B cell (primary cell): ENCODE measurements around the gene NKX2-3. TPM values are rescaled to one million over a fixed set of nuclear protein-coding genes. Genes with fewer than 3 reads are reported as not detected.

Experiments
- ATAC-seq: fragments of 200-7000 bp; cut with Tn5 transposase; one replicate; pipeline ENCODE4 v1.10.0; 2021; ENCODE audit warnings: low read depth, mild to moderate bottlenecking, moderate number of reproducible peaks, moderate library complexity
- CTCF ChIA-PET: fragments of 350-600 bp; sonication (Branson Sonifier 250); formaldehyde crosslinking; loops from one replicate; lab custom pipeline; 2021; ENCODE audit warnings: antibody characterized with exemption, inconsistent platforms; lab: Charles Lee
- POLR2A ChIA-PET: fragments of 350-600 bp; sonication (Branson Sonifier 250); formaldehyde crosslinking; loops from one replicate; lab custom pipeline; 2021; ENCODE audit warnings: antibody characterized with exemption; lab: Charles Lee
- DNase-seq: peaks from one replicate; pipeline ENCODE4 v3.0.0; 2013
- H2AFZ ChIP-seq: 2 replicates; pipeline ENCODE4 v1.6.1; 2012; ENCODE audit warnings: mild to moderate bottlenecking, low read depth, low read length; ENCODE audit not compliant: insufficient read depth, poor library complexity, severe bottlenecking
- H3K27ac ChIP-seq, 2 donors: 1 replicate in 1 of 2; 2 replicates in 1 of 2; pipeline ENCODE4 v1.5.1; 2012 to 2013; ENCODE audit warnings: low read length in 2 of 2, mild to moderate bottlenecking in 2 of 2, moderate library complexity in 1 of 2
- H3K27me3 ChIP-seq, 4 experiments: fragments of 200-600 bp in 1 of 4; sonication (generic) in 1 of 4; replicated peaks in 1 of 4; 1 replicate in 2 of 4; 2 replicates in 2 of 4; pipeline versions ENCODE4 v1.6.1 to v1.7.0; 2013 to 2016; ENCODE audit warnings: low read length in 3 of 4, mild to moderate bottlenecking in 2 of 4, mixed read lengths in 1 of 4, moderate library complexity in 1 of 4; ENCODE audit not compliant: insufficient read depth in 4 of 4, control insufficient read depth in 3 of 4; ENCODE audit errors: control extremely low read depth in 1 of 4
- H3K36me3 ChIP-seq, 2 experiments: replicated peaks in 1 of 2; 1 replicate in 1 of 2; 2 replicates in 1 of 2; pipeline versions ENCODE4 v1.6.1 to v1.7.1; 2013; ENCODE audit warnings: low read length in 1 of 2; ENCODE audit not compliant: insufficient read depth in 2 of 2, control insufficient read depth in 1 of 2; ENCODE audit errors: control extremely low read depth in 1 of 2, extremely low read depth in 1 of 2
- H3K4me1 ChIP-seq, 2 donors: fragments of 200-600 bp in 1 of 2; sonication (generic) in 1 of 2; 1 replicate in 1 of 2; 2 replicates in 1 of 2; pipeline versions ENCODE4 v1.5.1 to v1.6.1; 2013 to 2017; ENCODE audit warnings: low read length in 2 of 2; ENCODE audit not compliant: control insufficient read depth in 2 of 2, insufficient read depth in 2 of 2
- H3K4me2 ChIP-seq: replicated peaks from 2 replicates; pipeline ENCODE3; 2012; ENCODE audit warnings: mild to moderate bottlenecking, low read depth, low read length; ENCODE audit not compliant: poor library complexity, severe bottlenecking
- H3K4me3 ChIP-seq, 5 experiments: fragments of 200-600 bp in 1 of 5; sonication (generic) in 1 of 5; 1 replicate in 3 of 5; 2 replicates in 2 of 5; pipeline versions ENCODE4 v1.5.1 to v1.7.0; 2011 to 2016; ENCODE audit warnings: low read length in 4 of 5, mild to moderate bottlenecking in 4 of 5, low read depth in 2 of 5, control low read depth in 1 of 5, moderate library complexity in 1 of 5; ENCODE audit not compliant: insufficient read depth in 1 of 5; ENCODE audit errors: control extremely low read depth in 1 of 5, extremely low read depth in 1 of 5
- H3K79me2 ChIP-seq: fragments of 200-600 bp; sonication (generic); one replicate; pipeline ENCODE4 v1.6.0; 2016; ENCODE audit warnings: low read length; ENCODE audit not compliant: control insufficient read depth, insufficient read depth
- H3K9ac ChIP-seq: fragments of 200-600 bp; sonication (generic); 2 replicates; pipeline ENCODE4 v1.6.1; 2017; ENCODE audit warnings: mild to moderate bottlenecking, low read length, moderate library complexity
- H3K9me3 ChIP-seq, 3 donors: one replicate each; pipeline versions ENCODE4 v1.6.1 to v1.7.1; 2013; ENCODE audit warnings: low read length in 2 of 3; ENCODE audit not compliant: control insufficient read depth in 2 of 3, insufficient read depth in 1 of 3; ENCODE audit errors: control extremely low read depth in 1 of 3
- H4K20me1 ChIP-seq: 2 replicates; pipeline ENCODE4 v1.6.0; 2012; ENCODE audit warnings: mild to moderate bottlenecking, low read length; ENCODE audit not compliant: insufficient read depth, control insufficient read depth, poor library complexity, severe bottlenecking
- H3K27ac Mint-ChIP-seq: one replicate; pipeline ENCODE4 v1.8.0; 2021; ENCODE audit warnings: mixed read lengths
- H3K27me3 Mint-ChIP-seq: one replicate; pipeline ENCODE4 v1.8.0; 2021; ENCODE audit warnings: mixed read lengths
- H3K4me1 Mint-ChIP-seq: one replicate; pipeline ENCODE4 v1.8.0; 2021; ENCODE audit warnings: mixed read lengths
- H3K4me3 Mint-ChIP-seq: one replicate; pipeline ENCODE4 v1.8.0; 2021; ENCODE audit warnings: mixed read lengths
- H3K9me3 Mint-ChIP-seq: one replicate; pipeline ENCODE4 v1.8.0; 2022; ENCODE audit warnings: mixed read lengths; ENCODE audit not compliant: insufficient read depth
- CTCF ChIP-seq: fragments of 200-600 bp; IDR thresholded peaks from one replicate; pipeline ENCODE4 v1.8.0; 2022; ENCODE audit warnings: antibody characterized with exemption, mild to moderate bottlenecking
- EZH2 ChIP-seq: IDR thresholded peaks from 2 replicates; pipeline ENCODE4 v1.6.1; 2012; ENCODE audit warnings: borderline replicate concordance, low read depth, mild to moderate bottlenecking, moderate library complexity, low read length; ENCODE audit not compliant: insufficient read depth, poor library complexity, severe bottlenecking
- WGBS: methylation state at CpG from one replicate; pipeline ENCODE4 v1.1.5; 2013; ENCODE audit warnings: missing lambda C conversion rate; ENCODE audit not compliant: insufficient coverage; 5-methylcytosine and 5-hydroxymethylcytosine counted together
- intact Hi-C: fragments of 100-400 bp; cut with micrococcal nuclease; formaldehyde crosslinking; loops from one replicate; pipeline ENCODE4 v1.10.0; 2022
- polyA plus RNA-seq: library from polyadenylated mRNA; depleted of rRNA; stranded (reverse); fragments of >200 nt; gene quantifications from 2 replicates; pipeline ENCODE4 v1.2.3, GENCODE V29; 2012
- total RNA-seq, 2 donors: library from RNA; stranded (reverse); fragments of 120-200 nt in 1 of 2; gene quantifications; 1 replicate in 1 of 2; 2 replicates in 1 of 2; pipeline versions ENCODE4 v1.2.3 to v1.2.4, GENCODE V29; 2013 to 2022

NKX2-3 gene
- total and polyA plus RNA-seq, 2 donors (not counting 1 experiment from before 2014, with no cell fraction given) = not detected

- Histone ChIP-seq H3K9ac (no peak overlapping the region), H3K36me3 (no peaks in the 10 kb centered on the region), H3K4me2 (no peak overlapping the region), H3K4me1 (peaks cover 13 to 25% of the 10 kb centered on the region in 2 donors), H3K27ac (no peak overlapping the region), H3K9me3 (no peaks in the 10 kb centered on the region), H3K79me2 (no peaks in the 10 kb centered on the region), H4K20me1 (no peaks in the 10 kb centered on the region), H2AFZ (no peak overlapping the region), H3K27me3 (peaks cover 0 to 3% (median 0%) of the 10 kb centered on the region in 4 experiments), H3K4me3 (no peak overlapping the region)
- POLR2A ChIA-PET = interaction anchor here (0.7 kb wide), 1 partner anchor 48 kb away, joined by 4 read pairs; no protein-coding TSS in a partner anchor
- no peak for DNase-seq
- CTCF ChIA-PET = interaction anchor here (0.7 to 12.0 kb wide), 4 partner anchors 23 to 128 kb away, joined by 3 to 353 read pairs (median 5); partner anchors contain the start of gene SLC25A28
- Mint-ChIP-seq H3K27me3 (no peaks in the 10 kb centered on the region), H3K9me3 (no peaks in the 10 kb centered on the region), H3K4me3 (no peak overlapping the region), H3K4me1 (peaks cover 29% of the 10 kb centered on the region), H3K27ac (no peak overlapping the region)
- ATAC-seq = no peak
- no CpG with 5 or more reads among the region's 3 CpGs for WGBS
- intact Hi-C loops = no loop called here
- TF ChIP-seq CTCF (no peak), EZH2 (no peak)
These were observed 31.6 kb downstream of the NKX2-3 start for GRCh38 chr10:99564361-99564760.

GRCh38 chr10:99565166-99565565 lies 32.4 kb downstream of the NKX2-3 start:
- Histone ChIP-seq H3K4me3 (no peak overlapping the region), H3K79me2 (no peaks in the 10 kb centered on the region), H3K27me3 (peaks cover 0 to under 1% (median 0%) of the 10 kb centered on the region in 4 experiments), H3K4me1 (peaks cover 21 to 33% of the 10 kb centered on the region in 2 donors), H3K9ac (no peak overlapping the region), H3K27ac (no peak overlapping the region), H2AFZ (no peak overlapping the region), H4K20me1 (no peaks in the 10 kb centered on the region), H3K9me3 (no peaks in the 10 kb centered on the region), H3K36me3 (no peaks in the 10 kb centered on the region), H3K4me2 (no peak overlapping the region)
- POLR2A ChIA-PET = no interaction called here
- CTCF ChIA-PET = interaction anchor here (1.1 to 12.0 kb wide), 3 partner anchors 7 to 146 kb away, joined by 3 to 353 read pairs (median 3); partner anchors contain the start of gene SLC25A28
- intact Hi-C loops = no loop called here
- TF ChIP-seq CTCF = no peak
- no peaks in the 10 kb centered on the region for H3K9me3 Mint-ChIP-seq
- H3K27me3 Mint-ChIP-seq = no peaks in the 10 kb centered on the region
- no peak overlapping the region for H3K27ac Mint-ChIP-seq
- whole genome bisulfite sequencing = 100% methylated on average over 1 of the region's 4 CpGs
- H3K4me1 Mint-ChIP-seq = peaks cover 37% of the 10 kb centered on the region
- DNase-seq (no peak), ATAC-seq (no peak)
- no peak overlapping the region for H3K4me3 Mint-ChIP-seq
